ENCODE data around the gene LSG1.

The LSG1 gene

GRCh38 chr3:194714137-194714455 is 42.1 kb upstream of the LSG1 start:
- no peak for ATAC-seq
- TF ChIP-seq OSR1 (CRISPR knock-in tag; IDR thresholded peaks at IDR 0.05) (no peak), ISL1 (CRISPR knock-in tag; IDR thresholded peaks at IDR 0.05) (no peak), CSDC2 (CRISPR knock-in tag; IDR thresholded peaks at IDR 0.05) (no peak), ZFP3 (CRISPR knock-in tag; IDR thresholded peaks at IDR 0.05) (no peak), BACH2 (CRISPR knock-in tag; IDR thresholded peaks at IDR 0.05; ENCODE audit: borderline replicate concordance) (no peak), ZNF8 (CRISPR knock-in tag; IDR thresholded peaks at IDR 0.05) (no peak), RARB (CRISPR knock-in tag; IDR thresholded peaks at IDR 0.05) (no peak), PPARA (CRISPR knock-in tag; IDR thresholded peaks at IDR 0.05; ENCODE audit: borderline replicate concordance) (no peak), GLIS3 (CRISPR knock-in tag; IDR thresholded peaks at IDR 0.05) (no peak), ZC3H10 (CRISPR knock-in tag; IDR thresholded peaks at IDR 0.05) (no peak), ZNF70 (CRISPR knock-in tag; IDR thresholded peaks at IDR 0.05) (no peak), ZFP30 (CRISPR knock-in tag; IDR thresholded peaks at IDR 0.05) (no peak), TOX (CRISPR knock-in tag; IDR thresholded peaks at IDR 0.05; ENCODE audit: borderline replicate concordance) (no peak), ZNF565 (CRISPR knock-in tag; conservative IDR thresholded peaks at IDR 0.05; ENCODE audit: low read depth) (no peak), POU6F1 (CRISPR knock-in tag; IDR thresholded peaks at IDR 0.05; ENCODE audit: borderline replicate concordance, low read depth) (no peak), PATZ1 (CRISPR knock-in tag; IDR thresholded peaks at IDR 0.05; ENCODE audit: borderline replicate concordance) (no peak), CSRNP3 (CRISPR knock-in tag; IDR thresholded peaks at IDR 0.05) (no peak), ESRRG (CRISPR knock-in tag; IDR thresholded peaks at IDR 0.05) (no peak)

- no peak for ATAC-seq
- TF ChIP-seq CREB5 (CRISPR knock-in tag; IDR thresholded peaks at IDR 0.05; ENCODE audit: low read depth) (no peak), ZNF70 (CRISPR knock-in tag; IDR thresholded peaks at IDR 0.05) (no peak), ARNTL (CRISPR knock-in tag; IDR thresholded peaks at IDR 0.05; ENCODE audit: borderline replicate concordance, low read depth) (no peak)
These were observed 41.5 kb upstream of the LSG1 start for GRCh38 chr3:194713299-194714136.

GRCh38 chr3:194711913-194712312 is 39.9 kb upstream of the LSG1 start:
- TF ChIP-seq OSR1 (CRISPR knock-in tag; IDR thresholded peaks at IDR 0.05) (no peak), ISL1 (CRISPR knock-in tag; IDR thresholded peaks at IDR 0.05) (peak; percentile 43; the same call in 1 of the 2 replicates)

GRCh38 chr3:194711286-194711685 is 39.3 kb upstream of the LSG1 start:
- no peak for ATAC-seq
- TF ChIP-seq RARB (CRISPR knock-in tag; IDR thresholded peaks at IDR 0.05) (no peak), TSHZ2 (CRISPR knock-in tag; IDR thresholded peaks at IDR 0.05) (no peak), TOX (CRISPR knock-in tag; IDR thresholded peaks at IDR 0.05; ENCODE audit: borderline replicate concordance) (no peak), CREB5 (CRISPR knock-in tag; IDR thresholded peaks at IDR 0.05; ENCODE audit: low read depth) (no peak), ZNF70 (CRISPR knock-in tag; IDR thresholded peaks at IDR 0.05) (no peak), ZNF8 (CRISPR knock-in tag; IDR thresholded peaks at IDR 0.05) (no peak), OSR1 (CRISPR knock-in tag; IDR thresholded peaks at IDR 0.05) (no peak), ZFP30 (CRISPR knock-in tag; IDR thresholded peaks at IDR 0.05) (no peak), ESRRG (CRISPR knock-in tag; IDR thresholded peaks at IDR 0.05) (no peak), CSRNP3 (CRISPR knock-in tag; IDR thresholded peaks at IDR 0.05) (no peak), BACH2 (CRISPR knock-in tag; IDR thresholded peaks at IDR 0.05; ENCODE audit: borderline replicate concordance) (no peak), GLIS3 (CRISPR knock-in tag; IDR thresholded peaks at IDR 0.05) (no peak)

More at GRCh38 chr3:194711913-194712312, 39.9 kb upstream of the LSG1 start:
- peak; percentile 75 for ATAC-seq
